ENCODE results near the gene IREB2.
"Not testable (repeated sequence)": the region's sequence is repeated elsewhere in the genome, so short reads cannot be mapped to it uniquely, and the experiment has no call there.

Gene IREB2

DNA sequence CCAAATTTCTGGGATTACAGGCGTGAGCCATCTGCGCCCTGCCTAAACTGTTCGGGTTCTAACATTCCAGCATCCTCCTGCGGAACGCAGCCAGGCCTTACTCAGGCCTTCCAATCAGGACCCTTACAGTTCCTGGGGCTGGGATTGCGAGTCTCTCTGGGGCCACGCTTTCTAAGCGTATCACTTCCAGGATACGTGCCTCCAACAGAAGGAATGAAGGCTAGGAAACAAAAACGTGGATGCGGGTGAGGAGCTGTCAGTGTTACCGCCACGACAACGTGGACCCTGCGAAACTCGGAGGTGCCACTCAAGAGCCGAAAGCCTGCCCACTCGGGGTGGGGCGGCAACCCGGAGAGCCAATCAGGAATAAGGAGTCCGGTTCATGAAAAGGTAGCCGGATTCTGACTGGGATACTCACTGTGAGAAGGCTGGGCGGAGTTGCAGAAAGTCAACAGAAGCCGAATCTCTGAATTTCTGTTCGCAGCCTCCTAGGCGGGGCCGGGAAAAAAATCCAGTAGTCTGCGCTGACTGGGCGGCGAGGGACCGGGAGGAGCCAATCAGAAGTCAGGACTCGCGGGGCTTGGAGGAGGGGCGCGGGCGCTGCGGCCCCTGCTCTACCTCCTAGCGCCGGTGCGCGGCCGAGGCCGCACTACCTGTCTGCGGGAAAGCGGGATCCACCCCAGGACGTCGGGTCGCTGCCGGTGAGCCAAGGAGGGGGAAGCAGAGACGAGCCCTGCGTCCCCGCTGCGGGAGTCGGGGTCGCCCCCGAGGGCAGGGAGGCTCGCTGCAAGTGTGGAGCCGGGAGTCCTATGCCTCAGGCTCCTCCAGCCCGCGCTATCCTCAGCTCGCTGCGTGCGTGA lies 69.2 kb downstream of the IREB2 start, which contains the start of gene HYKK:
TSS of gene HYKK (plus strand) at position 607 of the 860 bp plus-strand sequence. CDS start 5,512 bp downstream, outside the sequence.
- DNase-seq (ENCODE audit: low read depth) = peak; percentile 94
- TF ChIP-seq, protein P1, sequence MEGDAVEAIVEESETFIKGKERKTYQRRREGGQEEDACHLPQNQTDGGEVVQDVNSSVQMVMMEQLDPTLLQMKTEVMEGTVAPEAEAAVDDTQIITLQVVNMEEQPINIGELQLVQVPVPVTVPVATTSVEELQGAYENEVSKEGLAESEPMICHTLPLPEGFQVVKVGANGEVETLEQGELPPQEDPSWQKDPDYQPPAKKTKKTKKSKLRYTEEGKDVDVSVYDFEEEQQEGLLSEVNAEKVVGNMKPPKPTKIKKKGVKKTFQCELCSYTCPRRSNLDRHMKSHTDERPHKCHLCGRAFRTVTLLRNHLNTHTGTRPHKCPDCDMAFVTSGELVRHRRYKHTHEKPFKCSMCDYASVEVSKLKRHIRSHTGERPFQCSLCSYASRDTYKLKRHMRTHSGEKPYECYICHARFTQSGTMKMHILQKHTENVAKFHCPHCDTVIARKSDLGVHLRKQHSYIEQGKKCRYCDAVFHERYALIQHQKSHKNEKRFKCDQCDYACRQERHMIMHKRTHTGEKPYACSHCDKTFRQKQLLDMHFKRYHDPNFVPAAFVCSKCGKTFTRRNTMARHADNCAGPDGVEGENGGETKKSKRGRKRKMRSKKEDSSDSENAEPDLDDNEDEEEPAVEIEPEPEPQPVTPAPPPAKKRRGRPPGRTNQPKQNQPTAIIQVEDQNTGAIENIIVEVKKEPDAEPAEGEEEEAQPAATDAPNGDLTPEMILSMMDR (conservative IDR thresholded peaks at IDR 0.05; ENCODE audit: low read length) = no peak
- peak within 1 kb of the TSS; percentile 92 for H3K4me3 ChIP-seq (ENCODE audit: low read length)

DNA sequence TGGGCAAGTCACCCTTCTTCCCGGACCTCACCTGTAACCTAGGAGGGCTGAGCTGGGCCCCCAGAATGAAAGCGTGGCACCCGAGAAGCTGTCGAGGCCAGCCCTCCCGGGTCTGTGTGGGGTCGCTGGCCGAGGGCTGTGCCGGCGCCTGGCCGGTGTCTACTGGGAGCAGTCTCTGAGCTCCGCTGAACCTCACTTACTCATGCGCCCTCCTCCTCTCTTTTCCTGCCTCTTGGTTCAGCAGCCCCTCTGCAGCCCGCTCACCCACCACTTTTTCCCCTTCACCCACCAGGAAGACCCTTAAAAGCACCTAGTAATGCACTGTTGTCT lies 69.8 kb downstream of the IREB2 start:
- TF ChIP-seq, protein P1 (conservative IDR thresholded peaks at IDR 0.05; ENCODE audit: low read length) = no peak
- peak overlapping the region; percentile 92 for H3K4me3 ChIP-seq (ENCODE audit: low read length)
- no peak for DNase-seq (ENCODE audit: low read depth)

GRCh38 chr15:78508272-78508671 lies 70.3 kb downstream of the IREB2 start:
- no peak overlapping the region for H3K4me3 ChIP-seq (ENCODE audit: low read length)

DNA sequence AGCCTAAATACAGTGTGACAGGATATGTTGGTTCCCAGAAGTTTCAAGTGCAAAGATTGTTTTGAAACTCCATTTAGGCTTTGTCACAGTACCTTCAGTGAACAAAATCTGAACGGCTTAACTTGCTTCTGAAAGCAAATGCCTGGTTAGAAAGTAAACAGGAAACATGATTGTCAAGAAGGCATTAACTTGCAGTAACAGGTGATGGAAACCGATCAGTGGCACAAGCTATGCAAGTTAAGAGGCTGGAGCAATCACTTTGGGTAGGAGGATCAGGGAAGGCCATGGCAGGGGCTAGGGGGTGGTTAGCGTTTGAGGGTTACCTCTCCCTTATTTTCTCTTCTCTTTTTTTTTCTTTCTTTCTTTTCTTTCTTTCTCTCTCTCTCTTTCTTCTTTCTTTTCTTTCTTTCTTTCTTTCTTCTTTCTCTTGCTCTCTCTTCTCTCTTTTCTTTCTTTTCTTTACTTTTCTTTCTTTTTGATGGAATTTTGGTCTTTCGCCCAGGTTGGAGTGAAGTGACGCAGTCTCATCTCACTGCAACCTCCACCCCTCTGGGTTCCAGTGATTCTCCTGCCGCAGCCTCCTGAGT lies 71.8 kb downstream of the IREB2 start:
- no peak for DNase-seq (ENCODE audit: low read depth)
- TF ChIP-seq, protein P1 (conservative IDR thresholded peaks at IDR 0.05; ENCODE audit: low read length) = no peak
- no peak overlapping the region for H3K4me3 ChIP-seq (ENCODE audit: low read length)

More at GRCh38 chr15:78508272-78508671, 70.3 kb downstream of the IREB2 start:
- DNase-seq (ENCODE audit: low read depth) = no peak
- TF ChIP-seq, protein P1 (conservative IDR thresholded peaks at IDR 0.05; ENCODE audit: low read length) = no peak

DNA sequence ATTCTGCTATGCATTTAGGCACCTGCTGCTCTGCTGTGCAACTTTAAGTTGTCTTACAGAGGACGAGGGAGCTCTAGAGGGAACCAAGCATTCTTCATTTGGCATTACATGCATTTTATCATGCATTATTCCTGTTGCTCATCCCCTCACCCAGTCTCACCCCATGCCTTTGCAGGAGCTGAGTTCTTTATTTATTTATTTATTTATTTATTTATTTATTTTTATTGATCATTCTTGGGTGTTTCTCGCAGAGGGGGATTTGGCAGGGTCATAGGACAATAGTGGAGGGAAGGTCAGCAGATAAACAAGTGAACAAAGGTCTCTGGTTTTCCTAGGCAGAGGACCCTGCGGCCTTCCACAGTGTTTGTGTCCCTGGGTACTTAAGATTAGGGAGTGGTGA lies 82.0 kb downstream of the IREB2 start:
- not testable (repeated sequence) for H3K4me3 ChIP-seq (ENCODE audit: low read length); DNase-seq (ENCODE audit: low read depth)

GRCh38 chr15:78524230-78524629 lies 86.2 kb downstream of the IREB2 start:
- TF ChIP-seq, protein P1 (conservative IDR thresholded peaks at IDR 0.05; ENCODE audit: low read length) = no peak
- no peak for DNase-seq (ENCODE audit: low read depth)
- no peak overlapping the region for H3K4me3 ChIP-seq (ENCODE audit: low read length)

DNA sequence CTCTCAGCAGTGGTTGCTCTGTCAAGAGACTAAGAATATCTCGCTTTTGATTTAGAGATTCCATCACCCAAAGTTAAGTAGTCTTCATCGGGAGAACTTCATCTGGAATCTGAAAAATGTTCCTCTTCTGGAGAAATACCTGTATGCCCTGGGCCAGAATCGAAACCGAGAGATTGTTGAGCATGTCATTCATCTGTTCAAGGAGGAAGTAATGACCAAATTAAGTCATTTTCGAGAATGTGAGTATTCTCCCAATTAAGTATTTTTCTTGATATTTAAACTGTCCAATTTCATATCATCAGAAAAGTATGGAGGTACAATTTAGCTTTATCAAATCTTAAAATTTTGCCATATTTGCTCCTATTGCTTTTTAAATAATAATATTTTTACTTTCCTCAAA lies 89.3 kb downstream of the IREB2 start:
- DNase-seq (ENCODE audit: low read depth) = no peak
- TF ChIP-seq, protein P1 (conservative IDR thresholded peaks at IDR 0.05; ENCODE audit: low read length) = no peak
- H3K4me3 ChIP-seq (ENCODE audit: low read length) = no peak overlapping the region
